ENCODE data around the gene SRPK1. TPM values are rescaled to one million over a fixed set of nuclear protein-coding genes. Genes with fewer than 3 reads are reported as not detected.

The SRPK1 gene
- total RNA-seq, result 10 to 100 TPM; 13.8 to 51.6 TPM

DNA sequence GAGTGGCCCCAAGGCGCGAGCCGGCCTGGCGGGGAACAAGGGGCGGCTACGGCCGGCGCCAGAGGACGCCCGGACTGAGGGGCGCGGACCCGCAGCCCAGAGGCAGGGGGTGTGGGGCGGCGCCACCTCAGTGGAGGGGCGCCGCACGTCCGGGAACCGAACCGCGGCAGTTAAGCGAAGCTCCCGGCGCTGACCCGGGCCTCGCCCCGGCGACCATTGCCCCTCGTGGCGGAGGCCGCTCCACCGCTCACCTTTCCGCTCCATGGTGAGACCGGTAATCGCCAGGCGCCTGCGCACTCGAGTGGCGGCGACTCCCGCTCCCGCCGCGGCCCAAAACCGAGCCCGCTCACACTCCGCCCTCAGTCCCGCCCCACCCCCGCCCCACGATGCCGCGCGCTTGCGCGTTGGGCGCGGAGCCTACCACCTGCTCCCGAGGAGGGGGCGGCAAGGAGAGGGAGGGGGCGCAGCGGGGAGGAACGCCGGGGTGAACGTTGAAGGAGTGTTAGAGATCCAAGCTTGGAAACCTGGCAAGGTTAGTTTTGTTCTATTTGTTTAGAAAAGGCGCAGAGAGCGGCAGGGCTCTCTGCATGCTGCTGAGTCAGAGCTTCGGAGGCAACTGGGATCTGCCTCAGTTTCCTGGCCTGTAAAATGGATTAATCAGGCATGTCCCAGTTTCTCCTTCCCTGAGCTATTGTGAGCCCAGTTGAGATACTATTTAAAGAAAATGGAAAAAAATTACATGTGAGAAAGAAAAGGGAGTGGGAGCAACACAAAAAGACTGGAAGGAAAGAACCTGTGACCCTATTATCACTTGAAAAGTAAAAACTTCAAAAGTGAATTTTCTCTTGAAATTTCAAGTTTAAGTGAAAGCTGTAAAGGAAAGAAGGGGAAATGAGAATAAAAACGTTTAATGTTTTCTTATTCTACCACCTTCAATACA, at the start of gene SRPK1:
TSS of gene SRPK1 (minus strand) at position 306 of the 940 bp plus-strand sequence. CDS start at position 264, 42 bp downstream.
- Histone ChIP-seq H3K4me3 (peak within 1 kb of the TSS; percentile 98), H3K4me1 (ENCODE audit: control insufficient read depth in 1 of 2, low read depth in 2 of 2) (peaks cover 9 to 30% of the 10 kb centered on the region in 2 donors), H3K36me3 (no peaks in the 10 kb centered on the region), H3K27me3 (replicated peaks; ENCODE audit: insufficient read depth) (no peaks in the 10 kb centered on the region), H3K27ac (peak within 1 kb of the TSS; percentile 14 to 53), H3K9me3 (no peaks in the 10 kb centered on the region)
- ATAC-seq (ENCODE audit: insufficient number of reproducible peaks, low FRiP score, low read depth) (no peak), DNase-seq (ENCODE audit: low spot score) (peak; percentile 30)
- TF ChIP-seq, protein P1, sequence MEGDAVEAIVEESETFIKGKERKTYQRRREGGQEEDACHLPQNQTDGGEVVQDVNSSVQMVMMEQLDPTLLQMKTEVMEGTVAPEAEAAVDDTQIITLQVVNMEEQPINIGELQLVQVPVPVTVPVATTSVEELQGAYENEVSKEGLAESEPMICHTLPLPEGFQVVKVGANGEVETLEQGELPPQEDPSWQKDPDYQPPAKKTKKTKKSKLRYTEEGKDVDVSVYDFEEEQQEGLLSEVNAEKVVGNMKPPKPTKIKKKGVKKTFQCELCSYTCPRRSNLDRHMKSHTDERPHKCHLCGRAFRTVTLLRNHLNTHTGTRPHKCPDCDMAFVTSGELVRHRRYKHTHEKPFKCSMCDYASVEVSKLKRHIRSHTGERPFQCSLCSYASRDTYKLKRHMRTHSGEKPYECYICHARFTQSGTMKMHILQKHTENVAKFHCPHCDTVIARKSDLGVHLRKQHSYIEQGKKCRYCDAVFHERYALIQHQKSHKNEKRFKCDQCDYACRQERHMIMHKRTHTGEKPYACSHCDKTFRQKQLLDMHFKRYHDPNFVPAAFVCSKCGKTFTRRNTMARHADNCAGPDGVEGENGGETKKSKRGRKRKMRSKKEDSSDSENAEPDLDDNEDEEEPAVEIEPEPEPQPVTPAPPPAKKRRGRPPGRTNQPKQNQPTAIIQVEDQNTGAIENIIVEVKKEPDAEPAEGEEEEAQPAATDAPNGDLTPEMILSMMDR (IDR thresholded peaks at IDR 0.05), result no peak

DNA sequence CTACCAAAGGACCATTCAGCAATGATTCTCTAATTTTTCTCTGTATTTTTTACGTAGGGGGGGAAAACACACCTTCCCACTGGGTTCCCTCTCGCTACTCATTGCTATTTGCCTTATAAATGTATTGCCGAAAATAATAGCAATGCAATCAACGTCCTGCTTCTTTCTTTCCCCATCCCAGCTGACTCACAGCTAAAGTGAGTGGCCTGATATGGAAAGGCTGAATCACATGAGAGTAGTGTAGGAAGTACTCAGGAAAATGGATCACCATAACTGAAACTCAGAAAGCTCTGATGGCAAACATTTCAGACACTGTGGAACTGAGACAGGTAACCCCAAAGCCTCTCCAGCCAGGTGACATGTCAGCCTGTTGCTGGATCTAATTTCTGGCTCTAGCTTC, 49.3 kb upstream of the SRPK1 start:
- TF ChIP-seq, protein P1 (IDR thresholded peaks at IDR 0.05), result no peak
- DNase-seq (ENCODE audit: low spot score), result no peak
- no peaks in the 10 kb centered on the region for H3K9me3 ChIP-seq
- no peaks in the 10 kb centered on the region for H3K4me1 ChIP-seq (ENCODE audit: control insufficient read depth in 1 of 2, low read depth in 2 of 2)
- H3K36me3 ChIP-seq, result no peaks in the 10 kb centered on the region
- no peak overlapping the region for H3K27ac ChIP-seq
- no peak for ATAC-seq (ENCODE audit: insufficient number of reproducible peaks, low FRiP score, low read depth)
- no peak overlapping the region for H3K4me3 ChIP-seq
- H3K27me3 ChIP-seq (replicated peaks; ENCODE audit: insufficient read depth), result no peaks in the 10 kb centered on the region

DNA sequence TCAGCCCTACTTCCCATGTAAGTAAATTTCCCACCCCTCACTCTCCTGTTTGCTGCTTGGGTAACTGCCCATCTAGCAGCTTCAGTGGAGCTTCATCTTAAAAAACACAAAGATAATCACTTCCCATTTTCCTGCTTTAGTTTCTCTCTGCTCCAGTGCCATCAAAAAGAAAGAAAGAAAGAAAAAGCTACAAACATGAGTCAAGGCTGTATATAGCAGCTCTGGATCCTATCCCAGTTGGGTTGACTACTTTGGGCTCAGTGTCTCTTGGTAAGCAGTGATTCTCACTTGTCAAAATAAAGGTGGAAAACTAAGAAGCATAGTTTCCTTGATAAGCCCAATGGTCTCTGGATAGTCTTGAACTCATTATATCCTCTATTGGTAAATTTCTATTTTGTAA, 48.7 kb upstream of the SRPK1 start:
- Histone ChIP-seq H3K27me3 (replicated peaks; ENCODE audit: insufficient read depth) (no peaks in the 10 kb centered on the region), H3K9me3 (no peaks in the 10 kb centered on the region), H3K36me3 (no peaks in the 10 kb centered on the region), H3K27ac (no peak overlapping the region), H3K4me1 (ENCODE audit: control insufficient read depth in 1 of 2, low read depth in 2 of 2) (no peaks in the 10 kb centered on the region), H3K4me3 (no peak overlapping the region)
- TF ChIP-seq, protein P1 (IDR thresholded peaks at IDR 0.05), result no peak
- ATAC-seq (ENCODE audit: insufficient number of reproducible peaks, low FRiP score, low read depth) (no peak), DNase-seq (ENCODE audit: low spot score) (no peak)

DNA sequence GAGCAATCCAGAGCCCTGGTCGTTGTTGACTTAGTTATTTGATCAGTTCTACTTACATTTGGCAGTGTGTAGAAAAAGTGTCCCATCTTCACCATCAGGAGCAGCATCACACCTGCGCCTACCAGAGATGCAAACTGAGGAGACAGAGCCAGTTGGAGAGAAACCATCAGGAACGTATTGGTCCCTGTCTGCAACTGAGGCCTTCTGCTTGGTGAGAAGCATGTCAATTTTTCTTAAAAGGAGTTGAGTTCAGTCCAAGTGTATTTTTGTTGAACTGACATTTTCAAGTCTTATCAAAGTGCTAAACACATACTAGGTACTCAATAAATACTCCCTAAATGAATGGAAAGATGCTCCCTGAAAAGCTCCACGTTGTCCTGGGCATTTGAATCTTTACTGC, 47.9 kb upstream of the SRPK1 start:
- Histone ChIP-seq H3K9me3 (no peaks in the 10 kb centered on the region), H3K4me1 (ENCODE audit: control insufficient read depth in 1 of 2, low read depth in 2 of 2) (no peaks in the 10 kb centered on the region), H3K4me3 (no peak overlapping the region), H3K27me3 (replicated peaks; ENCODE audit: insufficient read depth) (no peaks in the 10 kb centered on the region), H3K27ac (no peak overlapping the region), H3K36me3 (no peaks in the 10 kb centered on the region)
- TF ChIP-seq, protein P1 (IDR thresholded peaks at IDR 0.05), result no peak
- no peak for ATAC-seq (ENCODE audit: insufficient number of reproducible peaks, low FRiP score, low read depth)
- DNase-seq (ENCODE audit: low spot score), result no peak

DNA sequence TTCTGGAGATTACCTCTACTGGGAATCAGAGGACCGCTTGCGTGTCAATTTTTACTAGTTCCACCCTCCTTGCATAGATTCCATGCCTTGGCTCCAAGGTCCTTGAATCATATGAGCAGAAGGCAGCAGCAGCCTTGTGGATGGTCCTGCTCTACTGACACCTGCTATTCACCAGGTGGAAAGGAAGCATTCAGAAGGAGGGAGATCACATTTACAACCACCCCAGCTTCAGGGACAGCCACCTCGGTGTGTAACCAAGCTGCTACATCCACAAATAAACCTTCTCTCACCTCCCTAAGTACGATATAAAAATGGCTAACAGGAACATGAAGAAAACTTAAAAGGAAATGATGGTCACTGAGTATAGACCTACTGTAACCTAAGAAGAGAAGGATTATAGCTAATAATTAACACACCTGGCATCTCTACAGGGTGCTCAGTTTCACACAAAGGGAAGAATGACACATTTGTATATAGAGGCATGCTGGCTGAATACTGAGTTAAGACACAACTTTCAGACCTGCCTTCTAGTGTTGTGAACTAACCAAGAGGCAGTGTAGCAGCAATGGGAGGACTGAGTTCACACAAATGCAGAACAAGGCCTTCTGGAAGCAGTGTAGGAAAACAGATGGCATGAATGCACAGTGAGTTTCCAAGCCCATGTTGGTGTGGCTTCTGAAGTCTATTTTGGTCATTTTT, 46.3 kb upstream of the SRPK1 start:
- Histone ChIP-seq H3K4me3 (no peak overlapping the region), H3K9me3 (no peaks in the 10 kb centered on the region), H3K27ac (no peak overlapping the region), H3K27me3 (replicated peaks; ENCODE audit: insufficient read depth) (no peaks in the 10 kb centered on the region), H3K4me1 (ENCODE audit: control insufficient read depth in 1 of 2, low read depth in 2 of 2) (no peaks in the 10 kb centered on the region), H3K36me3 (no peaks in the 10 kb centered on the region)
- TF ChIP-seq, protein P1 (IDR thresholded peaks at IDR 0.05), result no peak
- DNase-seq (ENCODE audit: low spot score), result no peak
- ATAC-seq (ENCODE audit: insufficient number of reproducible peaks, low FRiP score, low read depth), result no peak

Measured in thoracic aorta (tissue), 2 donors.